ENCODE results near the gene DLG2. TPM values are rescaled to one million over a fixed set of nuclear protein-coding genes. Genes with fewer than 3 reads are reported as not detected.

The DLG2 gene
- total and polyA plus RNA-seq, 9 of the 15 experiments (the other 6 are each of a cell fraction or from before 2014, with no cell fraction given), result 0.52 to 1.6 (median 0.95) TPM

- Histone ChIP-seq H3K27me3 (ENCODE audit: control insufficient read depth in 2 of 2, insufficient read depth in 2 of 2, low read length in 2 of 2) (no peaks in the 10 kb centered on the region; a peak in 1 of 5 replicates), H4K20me1 (replicated peaks; ENCODE audit: control insufficient read depth, insufficient read depth, low read length) (no peaks in the 10 kb centered on the region), H3K9me1 (ENCODE audit: control insufficient read depth, insufficient read depth, low read length) (no peaks in the 10 kb centered on the region), H3K4me3 (no peak overlapping the region), H3K27ac (ENCODE audit: extremely low read depth, low read depth, low read length) (no peak overlapping the region), H3K36me3 (ENCODE audit: control insufficient read depth, insufficient read depth, low read length) (no peaks in the 10 kb centered on the region), H3K4me2 (ENCODE audit: insufficient read depth, low read length) (no peak overlapping the region), H2AFZ (ENCODE audit: low read depth, low read length) (no peak overlapping the region), H3K9ac (ENCODE audit: insufficient read depth in 1 of 2, low read depth in 2 of 2, low read length in 2 of 2) (no peak overlapping the region), H3K4me1 (replicated peaks in 1 of 2; ENCODE audit: control insufficient read depth in 2 of 2, insufficient read depth in 2 of 2, low read length in 2 of 2) (no peaks in the 10 kb centered on the region), H3K9me3 (replicated peaks; ENCODE audit: control insufficient read depth, insufficient read depth, low read depth, low read length) (no peaks in the 10 kb centered on the region), H3K79me2 (ENCODE audit: control insufficient read depth, insufficient read depth, low read length) (no peaks in the 10 kb centered on the region)
- intact Hi-C loops (cut with micrococcal nuclease), result no loop called here
- FAIRE-seq (no peak), DNase-seq (ENCODE audit: extremely low read depth in 1 of 4, low spot score in 3 of 4) (no peak), ATAC-seq (no peak)
- 0% methylated on average over 1 of the region's 1 CpG for WGBS (ENCODE audit: insufficient coverage, low coverage, missing lambda C conversion rate)
- no TSS peak for BruUV-seq (replicated peaks)
- ChIA-PET POLR2A (interaction anchor here (0.7 to 1.7 kb wide), 2 partner anchors 11 to 200 kb away, joined by 3 read pairs; no protein-coding TSS in a partner anchor), CTCF (ENCODE audit: low intra/inter-chr PET ratio) (no interaction called here)
- in situ Hi-C loops (cut with MboI), result no loop called here
- TF ChIP-seq EWSR1 (IDR thresholded peaks at IDR 0.05; ENCODE audit: borderline replicate concordance, low read depth, partially characterized antibody), result no peak
- TF ChIP-seq ZNF239 (CRISPR knock-in tag; IDR thresholded peaks at IDR 0.05), result no peak
Observed at GRCh38 chr11:83459798-83460197, 2167.3 kb downstream of the DLG2 start.

- Histone ChIP-seq H3K9me1 (ENCODE audit: control insufficient read depth, insufficient read depth, low read length) (no peaks in the 10 kb centered on the region), H3K36me3 (ENCODE audit: control insufficient read depth, insufficient read depth, low read length) (no peaks in the 10 kb centered on the region), H3K79me2 (ENCODE audit: control insufficient read depth, insufficient read depth, low read length) (no peaks in the 10 kb centered on the region), H4K20me1 (replicated peaks; ENCODE audit: control insufficient read depth, insufficient read depth, low read length) (no peaks in the 10 kb centered on the region), H2AFZ (ENCODE audit: low read depth, low read length) (no peak overlapping the region), H3K27ac (ENCODE audit: extremely low read depth, low read depth, low read length) (no peak overlapping the region), H3K4me3 (no peak overlapping the region), H3K4me2 (ENCODE audit: insufficient read depth, low read length) (no peak overlapping the region), H3K9ac (ENCODE audit: insufficient read depth in 1 of 2, low read depth in 2 of 2, low read length in 2 of 2) (no peak overlapping the region), H3K27me3 (ENCODE audit: control insufficient read depth in 2 of 2, insufficient read depth in 2 of 2, low read length in 2 of 2) (no peaks in the 10 kb centered on the region; a peak in 1 of 5 replicates), H3K9me3 (replicated peaks; ENCODE audit: control insufficient read depth, insufficient read depth, low read depth, low read length) (no peaks in the 10 kb centered on the region), H3K4me1 (replicated peaks in 1 of 2; ENCODE audit: control insufficient read depth in 2 of 2, insufficient read depth in 2 of 2, low read length in 2 of 2) (no peaks in the 10 kb centered on the region)
- POLR2A ChIA-PET, result no interaction called here
- WGBS (ENCODE audit: insufficient coverage, low coverage, missing lambda C conversion rate), result 2% methylated on average over 7 of the region's 8 CpGs
- DNase-seq (ENCODE audit: extremely low read depth in 1 of 4, low spot score in 3 of 4) (no peak), FAIRE-seq (no peak), ATAC-seq (no peak)
- CTCF ChIA-PET (ENCODE audit: low intra/inter-chr PET ratio), result no interaction called here
- in situ Hi-C loops (cut with MboI), result no loop called here
- no TSS peak for BruUV-seq (replicated peaks)
- intact Hi-C loops (cut with micrococcal nuclease), result no loop called here
- TF ChIP-seq ZNF354B (CRISPR knock-in tag; IDR thresholded peaks at IDR 0.05) (no peak), E2F5 (CRISPR knock-in tag; IDR thresholded peaks at IDR 0.05) (no peak), BRD4 (IDR thresholded peaks at IDR 0.05) (no peak), BDP1 (IDR thresholded peaks at IDR 0.05; ENCODE audit: insufficient read depth, insufficient read length) (no peak), SPI1 (IDR thresholded peaks at IDR 0.05; ENCODE audit: borderline replicate concordance, low read depth, low read length) (no peak), MAFF (IDR thresholded peaks at IDR 0.05; ENCODE audit: low read length) (no peak), CAMTA2 (CRISPR knock-in tag; conservative IDR thresholded peaks at IDR 0.05) (no peak), TCF3 (CRISPR knock-in tag; IDR thresholded peaks at IDR 0.05) (no peak), CBX5 (IDR thresholded peaks at IDR 0.05; ENCODE audit: borderline replicate concordance, low read depth) (no peak), NEUROD1 (IDR thresholded peaks at IDR 0.05; ENCODE audit: borderline replicate concordance, low read depth, low read length, partially characterized antibody) (no peak), TOE1 (IDR thresholded peaks at IDR 0.05; ENCODE audit: borderline replicate concordance) (no peak), TOE1 (CRISPR knock-in tag; IDR thresholded peaks at IDR 0.05; ENCODE audit: borderline replicate concordance, low read depth) (no peak), ZNF280A (IDR thresholded peaks at IDR 0.05; ENCODE audit: low read depth, partially characterized antibody) (no peak), ETV6 (IDR thresholded peaks at IDR 0.05; ENCODE audit: borderline replicate concordance in 1 of 2, low read depth in 2 of 2, low read length in 1 of 2) (no peak), ETV6 (CRISPR knock-in tag; IDR thresholded peaks at IDR 0.05; ENCODE audit: borderline replicate concordance) (no peak)
Observed at GRCh38 chr11:83456566-83456965, 2170.6 kb downstream of the DLG2 start.

Measured in K562 (cell line).